GM23338 (cell line): ENCODE measurements around the gene ZNF526. TPM values are rescaled to one million over a fixed set of nuclear protein-coding genes. Genes with fewer than 3 reads are reported as not detected.
A peak's percentile ranks its signal among the peaks of the same experiment; 100 is the strongest.

Experiments used
- ATAC-seq: fragments of 200-7000 bp; cut with Tn5 transposase; 3 replicates; pipeline ENCODE4 v1.9.1; 2020
- DNase-seq: peaks from one replicate; pipeline ENCODE4 v3.0.0-alpha.2; 2015; ENCODE audit warnings: low spot score
- H2AFZ ChIP-seq: fragments of 200-600 bp; sonication (generic); 2 replicates; pipeline ENCODE4 v1.8.0; 2016; ENCODE audit warnings: antibody characterized with exemption, mild to moderate bottlenecking, moderate library complexity
- H3F3A ChIP-seq: fragments of 200-600 bp; sonication (generic); replicated peaks from 2 replicates; pipeline ENCODE4 v1.8.0; 2017; ENCODE audit warnings: antibody characterized with exemption, mixed run types, low read depth
- H3K27ac ChIP-seq: fragments of 200-600 bp; sonication (generic); 2 replicates; pipeline ENCODE4 v1.6.1; 2016; ENCODE audit warnings: low read depth
- H3K27me3 ChIP-seq: fragments of 200-600 bp; sonication (generic); 2 replicates; pipeline ENCODE4 v1.8.0; 2016; ENCODE audit warnings: mild to moderate bottlenecking, mixed run types, moderate library complexity; ENCODE audit not compliant: insufficient read depth
- H3K36me3 ChIP-seq: fragments of 200-600 bp; sonication (generic); 2 replicates; pipeline ENCODE4 v1.8.0; 2016; ENCODE audit warnings: mild to moderate bottlenecking; ENCODE audit not compliant: insufficient read depth
- H3K4me1 ChIP-seq: fragments of 200-600 bp; sonication (generic); 2 replicates; pipeline ENCODE4 v1.8.0; 2016; ENCODE audit warnings: mild to moderate bottlenecking, moderate library complexity; ENCODE audit not compliant: insufficient read depth
- H3K4me2 ChIP-seq: fragments of 200-600 bp; sonication (generic); 2 replicates; pipeline ENCODE4 v1.7.1; 2017; ENCODE audit warnings: mixed run types
- H3K4me3 ChIP-seq: fragments of 200-600 bp; sonication (generic); 2 replicates; pipeline ENCODE4 v1.6.1; 2016; ENCODE audit warnings: mixed run types
- H3K79me2 ChIP-seq: fragments of 200-600 bp; sonication (generic); replicated peaks from 2 replicates; pipeline ENCODE4 v1.8.0; 2017; ENCODE audit warnings: mild to moderate bottlenecking; ENCODE audit not compliant: insufficient read depth
- H3K9me2 ChIP-seq: fragments of 200-600 bp; sonication (generic); 2 replicates; pipeline ENCODE4 v1.8.0; 2017; ENCODE audit not compliant: insufficient read depth
- H4K20me1 ChIP-seq: fragments of 200-600 bp; sonication (generic); replicated peaks from 2 replicates; pipeline ENCODE4 v1.8.0; 2017; ENCODE audit warnings: mild to moderate bottlenecking; ENCODE audit not compliant: insufficient read depth
- H3K27ac Mint-ChIP-seq: 2 replicates; pipeline ENCODE4 v1.8.0; 2020; ENCODE audit warnings: inconsistent platforms, mild to moderate bottlenecking, moderate library complexity, mixed read lengths
- H3K27me3 Mint-ChIP-seq: 3 replicates; pipeline ENCODE4 v1.8.0; 2022; ENCODE audit warnings: low read depth, mild to moderate bottlenecking, moderate library complexity, mixed read lengths, inconsistent platforms; ENCODE audit not compliant: insufficient read depth, poor library complexity
- H3K36me3 Mint-ChIP-seq: 3 replicates; pipeline ENCODE4 v1.8.0; 2021; ENCODE audit warnings: low read depth, mild to moderate bottlenecking, inconsistent platforms, moderate library complexity, mixed read lengths
- H3K4me1 Mint-ChIP-seq: 3 replicates; pipeline ENCODE4 v1.8.0; 2020; ENCODE audit warnings: mild to moderate bottlenecking, inconsistent platforms, mixed read lengths
- H3K4me3 Mint-ChIP-seq: 3 replicates; pipeline ENCODE4 v1.8.0; 2021; ENCODE audit warnings: moderate library complexity, mild to moderate bottlenecking, inconsistent platforms, mixed read lengths
- H3K9me3 Mint-ChIP-seq: 3 replicates; pipeline ENCODE4 v1.8.0; 2020; ENCODE audit warnings: moderate library complexity, mild to moderate bottlenecking, inconsistent platforms, mixed read lengths
- CREB1 ChIP-seq: fragments of 250-450 bp; sonication (Bioruptor Pico); IDR thresholded peaks from 2 replicates; pipeline ENCODE4 v1.5.0; 2020; ENCODE audit warnings: low read depth, mild to moderate bottlenecking, moderate library complexity
- EZH2 ChIP-seq: fragments of 200-600 bp; sonication (generic); IDR thresholded peaks from one replicate; pipeline ENCODE4 v1.8.0; 2017; ENCODE audit warnings: antibody characterized with exemption, mild to moderate bottlenecking, low read depth; ENCODE audit not compliant: unreplicated experiment
- JUNB ChIP-seq: IDR thresholded peaks from one replicate; pipeline ENCODE4 v1.6.1; 2016; ENCODE audit warnings: antibody characterized with exemption; ENCODE audit not compliant: unreplicated experiment
- NANOG ChIP-seq: IDR thresholded peaks from 2 replicates; pipeline ENCODE4 v1.6.1; 2016; ENCODE audit warnings: antibody characterized with exemption, borderline replicate concordance
- POLR2AphosphoS5 ChIP-seq: IDR thresholded peaks from 2 replicates; pipeline ENCODE4 v1.6.1; 2016; ENCODE audit warnings: antibody characterized with exemption, low read depth
- ZNF114 ChIP-seq: fragments of 250-450 bp; sonication (Bioruptor Pico); IDR thresholded peaks from 2 replicates; pipeline ENCODE4 v1.5.0; 2020; ENCODE audit warnings: mild to moderate bottlenecking, moderate library complexity
- ZNF331 ChIP-seq: fragments of 250-450 bp; sonication (Bioruptor Pico); IDR thresholded peaks from 2 replicates; pipeline ENCODE4 v1.5.0; 2020; ENCODE audit warnings: low read depth, mild to moderate bottlenecking, moderate library complexity
- polyA plus RNA-seq: library from polyadenylated mRNA; unstranded; fragments of >200 nt; fragmentation: Nextera tagmentation; extraction: Ambion mirVana; gene quantifications from 2 replicates; pipeline ENCODE4 v1.2.1, GENCODE V29; 2016
- total RNA-seq: library from RNA; depleted of rRNA; stranded (reverse); fragments of >200 nt; shearing (Covaris generic); gene quantifications from 2 replicates; pipeline ENCODE4 v1.2.3, GENCODE V29; 2014
- TF ChIP-seq, protein P1 (sequence below): fragments of 250-450 bp; sonication (Bioruptor Pico); IDR thresholded peaks from 2 replicates; pipeline ENCODE4 v1.5.0; 2020; ENCODE audit warnings: mild to moderate bottlenecking, moderate library complexity
- TF ChIP-seq, protein P2 (sequence below): IDR thresholded peaks from 2 replicates; pipeline ENCODE4 v1.6.1; 2016; ENCODE audit warnings: antibody characterized with exemption
- TF ChIP-seq, protein P3 (sequence below), 2 experiments: fragments of 200-600 bp in 1 of 2; sonication (generic) in 1 of 2; conservative IDR thresholded peaks; 2 replicates each; pipeline versions ENCODE4 v1.5.1 to v1.6.1; 2016 to 2017; ENCODE audit warnings: antibody characterized with exemption in 2 of 2, low read depth in 2 of 2, mild to moderate bottlenecking in 2 of 2, moderate library complexity in 1 of 2

ZNF526 gene
- total and polyA plus RNA-seq, 2 experiments from 2014 or later = 4.7 to 13.3 TPM

DNA sequence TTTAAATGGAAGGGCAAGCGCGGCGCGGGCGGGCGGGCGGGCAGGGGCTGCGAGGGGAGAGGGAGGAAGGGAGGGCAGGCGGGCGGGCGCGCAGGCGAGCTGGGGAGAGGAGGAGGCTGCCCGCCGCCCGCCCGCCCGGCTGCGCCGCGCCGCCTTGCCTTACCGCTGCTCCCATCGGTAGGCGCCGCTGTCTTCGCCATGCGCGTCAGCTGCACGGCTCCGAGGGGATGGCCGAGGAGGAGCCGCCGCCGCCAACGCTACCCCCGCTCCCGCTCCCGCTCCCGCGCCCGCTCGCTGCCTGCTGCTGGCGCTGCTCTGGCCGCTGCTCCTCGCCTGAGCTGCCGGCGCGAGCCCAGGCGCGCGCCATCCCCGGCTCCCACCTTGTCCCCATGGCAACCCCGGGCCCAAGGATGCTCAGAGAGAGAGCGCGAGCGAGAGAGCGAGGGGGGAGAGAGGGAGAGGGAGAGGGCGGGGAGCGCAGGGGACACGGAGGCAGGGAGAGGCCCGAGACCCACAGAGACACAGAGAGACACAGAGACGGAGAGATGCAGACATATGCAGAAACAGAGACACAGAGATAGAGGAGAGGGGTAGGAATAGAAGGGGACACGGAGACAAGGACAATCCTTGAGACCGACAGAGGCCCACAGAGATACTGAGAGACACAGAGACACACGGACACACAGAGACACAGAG, 43.0 kb upstream of the ZNF526 start:
- peaks cover 29% of the 10 kb centered on the region for H3K27me3 Mint-ChIP-seq
- H3K27me3 ChIP-seq = peaks cover 88% of the 10 kb centered on the region

DNA sequence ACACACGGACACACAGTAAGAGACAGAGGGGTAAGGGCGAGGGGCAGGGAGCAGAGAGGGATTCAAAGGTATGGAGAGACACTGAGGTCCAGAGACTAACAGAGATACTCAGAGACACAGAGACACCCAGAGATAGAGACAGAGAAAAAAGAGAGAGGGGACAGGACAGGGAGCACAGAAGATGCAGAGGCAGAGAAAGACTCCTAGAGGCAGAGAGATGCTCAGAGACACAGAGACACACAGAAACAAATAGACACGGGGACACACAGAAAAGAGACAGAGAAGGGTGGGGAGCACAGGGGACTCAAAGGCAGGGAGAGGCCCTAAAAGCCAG, 42.5 kb upstream of the ZNF526 start:
- H3K4me1 Mint-ChIP-seq = peaks cover 20% of the 10 kb centered on the region
- H3K4me3 ChIP-seq = peak overlapping the region; percentile 78
- no peak for TF ChIP-seq ZNF114 (CRISPR knock-in tag)
- no peak for TF ChIP-seq JUNB
- TF ChIP-seq, protein P1, sequence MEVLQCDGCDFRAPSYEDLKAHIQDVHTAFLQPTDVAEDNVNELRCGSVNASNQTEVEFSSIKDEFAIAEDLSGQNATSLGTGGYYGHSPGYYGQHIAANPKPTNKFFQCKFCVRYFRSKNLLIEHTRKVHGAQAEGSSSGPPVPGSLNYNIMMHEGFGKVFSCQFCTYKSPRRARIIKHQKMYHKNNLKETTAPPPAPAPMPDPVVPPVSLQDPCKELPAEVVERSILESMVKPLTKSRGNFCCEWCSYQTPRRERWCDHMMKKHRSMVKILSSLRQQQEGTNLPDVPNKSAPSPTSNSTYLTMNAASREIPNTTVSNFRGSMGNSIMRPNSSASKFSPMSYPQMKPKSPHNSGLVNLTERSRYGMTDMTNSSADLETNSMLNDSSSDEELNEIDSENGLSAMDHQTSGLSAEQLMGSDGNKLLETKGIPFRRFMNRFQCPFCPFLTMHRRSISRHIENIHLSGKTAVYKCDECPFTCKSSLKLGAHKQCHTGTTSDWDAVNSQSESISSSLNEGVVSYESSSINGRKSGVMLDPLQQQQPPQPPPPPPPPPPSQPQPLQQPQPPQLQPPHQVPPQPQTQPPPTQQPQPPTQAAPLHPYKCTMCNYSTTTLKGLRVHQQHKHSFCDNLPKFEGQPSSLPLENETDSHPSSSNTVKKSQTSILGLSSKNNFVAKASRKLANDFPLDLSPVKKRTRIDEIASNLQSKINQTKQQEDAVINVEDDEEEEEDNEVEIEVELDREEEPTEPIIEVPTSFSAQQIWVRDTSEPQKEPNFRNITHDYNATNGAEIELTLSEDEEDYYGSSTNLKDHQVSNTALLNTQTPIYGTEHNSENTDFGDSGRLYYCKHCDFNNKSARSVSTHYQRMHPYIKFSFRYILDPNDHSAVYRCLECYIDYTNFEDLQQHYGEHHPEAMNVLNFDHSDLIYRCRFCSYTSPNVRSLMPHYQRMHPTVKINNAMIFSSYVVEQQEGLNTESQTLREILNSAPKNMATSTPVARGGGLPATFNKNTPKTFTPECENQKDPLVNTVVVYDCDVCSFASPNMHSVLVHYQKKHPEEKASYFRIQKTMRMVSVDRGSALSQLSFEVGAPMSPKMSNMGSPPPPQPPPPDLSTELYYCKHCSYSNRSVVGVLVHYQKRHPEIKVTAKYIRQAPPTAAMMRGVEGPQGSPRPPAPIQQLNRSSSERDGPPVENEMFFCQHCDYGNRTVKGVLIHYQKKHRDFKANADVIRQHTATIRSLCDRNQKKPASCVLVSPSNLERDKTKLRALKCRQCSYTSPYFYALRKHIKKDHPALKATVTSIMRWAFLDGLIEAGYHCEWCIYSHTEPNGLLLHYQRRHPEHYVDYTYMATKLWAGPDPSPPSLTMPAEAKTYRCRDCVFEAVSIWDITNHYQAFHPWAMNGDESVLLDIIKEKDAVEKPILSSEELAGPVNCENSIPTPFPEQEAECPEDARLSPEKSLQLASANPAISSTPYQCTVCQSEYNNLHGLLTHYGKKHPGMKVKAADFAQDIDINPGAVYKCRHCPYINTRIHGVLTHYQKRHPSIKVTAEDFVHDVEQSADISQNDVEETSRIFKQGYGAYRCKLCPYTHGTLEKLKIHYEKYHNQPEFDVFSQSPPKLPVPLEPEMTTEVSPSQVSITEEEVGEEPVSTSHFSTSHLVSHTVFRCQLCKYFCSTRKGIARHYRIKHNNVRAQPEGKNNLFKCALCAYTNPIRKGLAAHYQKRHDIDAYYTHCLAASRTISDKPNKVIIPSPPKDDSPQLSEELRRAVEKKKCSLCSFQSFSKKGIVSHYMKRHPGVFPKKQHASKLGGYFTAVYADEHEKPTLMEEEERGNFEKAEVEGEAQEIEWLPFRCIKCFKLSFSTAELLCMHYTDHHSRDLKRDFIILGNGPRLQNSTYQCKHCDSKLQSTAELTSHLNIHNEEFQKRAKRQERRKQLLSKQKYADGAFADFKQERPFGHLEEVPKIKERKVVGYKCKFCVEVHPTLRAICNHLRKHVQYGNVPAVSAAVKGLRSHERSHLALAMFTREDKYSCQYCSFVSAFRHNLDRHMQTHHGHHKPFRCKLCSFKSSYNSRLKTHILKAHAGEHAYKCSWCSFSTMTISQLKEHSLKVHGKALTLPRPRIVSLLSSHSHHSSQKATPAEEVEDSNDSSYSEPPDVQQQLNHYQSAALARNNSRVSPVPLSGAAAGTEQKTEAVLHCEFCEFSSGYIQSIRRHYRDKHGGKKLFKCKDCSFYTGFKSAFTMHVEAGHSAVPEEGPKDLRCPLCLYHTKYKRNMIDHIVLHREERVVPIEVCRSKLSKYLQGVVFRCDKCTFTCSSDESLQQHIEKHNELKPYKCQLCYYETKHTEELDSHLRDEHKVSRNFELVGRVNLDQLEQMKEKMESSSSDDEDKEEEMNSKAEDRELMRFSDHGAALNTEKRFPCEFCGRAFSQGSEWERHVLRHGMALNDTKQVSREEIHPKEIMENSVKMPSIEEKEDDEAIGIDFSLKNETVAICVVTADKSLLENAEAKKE (CRISPR knock-in tag) = no peak
- TF ChIP-seq NANOG = no peak
- TF ChIP-seq, protein P2, sequence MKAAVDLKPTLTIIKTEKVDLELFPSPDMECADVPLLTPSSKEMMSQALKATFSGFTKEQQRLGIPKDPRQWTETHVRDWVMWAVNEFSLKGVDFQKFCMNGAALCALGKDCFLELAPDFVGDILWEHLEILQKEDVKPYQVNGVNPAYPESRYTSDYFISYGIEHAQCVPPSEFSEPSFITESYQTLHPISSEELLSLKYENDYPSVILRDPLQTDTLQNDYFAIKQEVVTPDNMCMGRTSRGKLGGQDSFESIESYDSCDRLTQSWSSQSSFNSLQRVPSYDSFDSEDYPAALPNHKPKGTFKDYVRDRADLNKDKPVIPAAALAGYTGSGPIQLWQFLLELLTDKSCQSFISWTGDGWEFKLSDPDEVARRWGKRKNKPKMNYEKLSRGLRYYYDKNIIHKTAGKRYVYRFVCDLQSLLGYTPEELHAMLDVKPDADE = no peak
- TF ChIP-seq POLR2AphosphoS5 = no peak
- no peak for TF ChIP-seq ZNF331

More for the DNA sequence above, 43.0 kb upstream of the ZNF526 start:
- H3F3A ChIP-seq = peaks cover 16% of the 10 kb centered on the region
- H3K4me3 ChIP-seq = peak overlapping the region; percentile 78
- no peak overlapping the region for H3K27ac ChIP-seq
- H3K9me3 Mint-ChIP-seq = no peaks in the 10 kb centered on the region
- H4K20me1 ChIP-seq = peaks cover 15% of the 10 kb centered on the region; the same call in 1 of the 2 replicates
- H3K36me3 Mint-ChIP-seq = no peaks in the 10 kb centered on the region
- no peak overlapping the region for H3K27ac Mint-ChIP-seq
- H3K9me2 ChIP-seq = no peaks in the 10 kb centered on the region
- peak overlapping the region; percentile 98 for H3K4me2 ChIP-seq
- H3K4me3 Mint-ChIP-seq = no peak overlapping the region
- no peak overlapping the region; the same call in 1 of the 2 replicates for H2AFZ ChIP-seq
- DNase-seq = peak; percentile 90
- H3K4me1 Mint-ChIP-seq = peaks cover 20% of the 10 kb centered on the region
- peaks cover 18% of the 10 kb centered on the region for H3K4me1 ChIP-seq
- peak; percentile 89 for ATAC-seq
- no peaks in the 10 kb centered on the region for H3K36me3 ChIP-seq
- TF ChIP-seq, protein P3, sequence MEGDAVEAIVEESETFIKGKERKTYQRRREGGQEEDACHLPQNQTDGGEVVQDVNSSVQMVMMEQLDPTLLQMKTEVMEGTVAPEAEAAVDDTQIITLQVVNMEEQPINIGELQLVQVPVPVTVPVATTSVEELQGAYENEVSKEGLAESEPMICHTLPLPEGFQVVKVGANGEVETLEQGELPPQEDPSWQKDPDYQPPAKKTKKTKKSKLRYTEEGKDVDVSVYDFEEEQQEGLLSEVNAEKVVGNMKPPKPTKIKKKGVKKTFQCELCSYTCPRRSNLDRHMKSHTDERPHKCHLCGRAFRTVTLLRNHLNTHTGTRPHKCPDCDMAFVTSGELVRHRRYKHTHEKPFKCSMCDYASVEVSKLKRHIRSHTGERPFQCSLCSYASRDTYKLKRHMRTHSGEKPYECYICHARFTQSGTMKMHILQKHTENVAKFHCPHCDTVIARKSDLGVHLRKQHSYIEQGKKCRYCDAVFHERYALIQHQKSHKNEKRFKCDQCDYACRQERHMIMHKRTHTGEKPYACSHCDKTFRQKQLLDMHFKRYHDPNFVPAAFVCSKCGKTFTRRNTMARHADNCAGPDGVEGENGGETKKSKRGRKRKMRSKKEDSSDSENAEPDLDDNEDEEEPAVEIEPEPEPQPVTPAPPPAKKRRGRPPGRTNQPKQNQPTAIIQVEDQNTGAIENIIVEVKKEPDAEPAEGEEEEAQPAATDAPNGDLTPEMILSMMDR (conservative IDR thresholded peaks at IDR 0.05; ENCODE audit: low read depth in 2 of 2) = peak in 1 of 2 experiments; percentile 53; a peak in 2 of 4 replicates
- TF ChIP-seq CREB1 (CRISPR knock-in tag) (peak; percentile 75), EZH2 (peak; percentile 42), POLR2AphosphoS5 (no peak)
- H3K79me2 ChIP-seq = no peaks in the 10 kb centered on the region

More for the DNA sequence above, 42.5 kb upstream of the ZNF526 start:
- Mint-ChIP-seq H3K36me3 (no peaks in the 10 kb centered on the region), H3K27me3 (peaks cover 29% of the 10 kb centered on the region), H3K9me3 (no peaks in the 10 kb centered on the region), H3K4me3 (no peak overlapping the region), H3K27ac (no peak overlapping the region)
- Histone ChIP-seq H3K36me3 (no peaks in the 10 kb centered on the region), H4K20me1 (peaks cover 15% of the 10 kb centered on the region; the same call in 1 of the 2 replicates), H3K9me2 (no peaks in the 10 kb centered on the region), H3K27me3 (peaks cover 91% of the 10 kb centered on the region), H3F3A (peaks cover 16% of the 10 kb centered on the region), H3K4me1 (peaks cover 18% of the 10 kb centered on the region), H3K79me2 (no peaks in the 10 kb centered on the region), H2AFZ (no peak overlapping the region; the same call in 1 of the 2 replicates), H3K4me2 (peak overlapping the region; percentile 83), H3K27ac (no peak overlapping the region)
- ATAC-seq = no peak
- no peak for DNase-seq
